ENCODE results near the gene IGFALS. TPM values are rescaled to one million over a fixed set of nuclear protein-coding genes. Genes with fewer than 3 reads are reported as not detected.

The IGFALS gene
- total RNA-seq, 4 donors from 2014 or later, result 0.27 to 10.8 (median 0.48) TPM; not detected in 1

DNA sequence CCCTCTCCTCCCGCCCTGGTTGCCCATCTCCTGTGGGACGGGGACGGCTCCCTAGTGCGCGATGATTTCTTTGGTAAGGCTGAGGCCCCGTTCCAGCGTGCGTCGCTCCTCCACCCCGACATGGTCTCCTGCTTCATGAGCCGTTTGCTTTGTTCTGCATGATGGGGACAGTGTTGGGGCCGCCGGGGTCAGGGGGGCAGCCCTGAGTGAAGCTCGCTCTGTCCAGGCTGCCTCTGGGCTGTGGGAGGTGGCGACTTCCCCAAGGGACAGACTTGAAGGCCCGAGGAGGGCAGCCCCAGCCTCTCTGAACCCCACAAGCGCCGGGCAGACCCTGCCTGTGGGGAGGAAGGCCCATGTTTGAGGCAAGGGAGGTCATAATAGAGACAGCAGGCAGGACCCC is 34.6 kb downstream of the IGFALS start:
- TF ChIP-seq EP300 (IDR thresholded peaks at IDR 0.05; ENCODE audit: low read depth), result no peak
- no peak for TF ChIP-seq POLR2AphosphoS5 (IDR thresholded peaks at IDR 0.05)
- TF ChIP-seq POLR2A (IDR thresholded peaks at IDR 0.05), result no peak
- no peak for TF ChIP-seq CTCF (IDR thresholded peaks at IDR 0.05)
- no peak overlapping the region for H3K27ac ChIP-seq
- H3K27me3 ChIP-seq, result no peaks in the 10 kb centered on the region
- peaks cover 7 to 19% (median 13%) of the 10 kb centered on the region in 4 donors for H3K4me1 ChIP-seq
- no peak for DNase-seq
- H3K4me3 ChIP-seq, result no peak overlapping the region
- intact Hi-C loops (cut with DNase I; ENCODE audit: low total_unique reads) (no loop called here), in situ Hi-C loops (cut with MboI; ENCODE audit: low pct_ligation_motif_present in 1 of 4, low pct_unique_long_range_greater_than_20kb in 1 of 4, low sequenced_read_pairs in 3 of 4) (no loop called here)
- H3K9me3 ChIP-seq, result no peaks in the 10 kb centered on the region
- WGBS, 2 donors (ENCODE audit: low coverage in 1 of 2), result 93% methylated on average over 13 of the region's 18 CpGs; no CpG with 5 or more reads in 1 of the 2 donors
- H3K36me3 ChIP-seq, result peaks cover 0 to 5% (median 0%) of the 10 kb centered on the region in 4 donors

DNA sequence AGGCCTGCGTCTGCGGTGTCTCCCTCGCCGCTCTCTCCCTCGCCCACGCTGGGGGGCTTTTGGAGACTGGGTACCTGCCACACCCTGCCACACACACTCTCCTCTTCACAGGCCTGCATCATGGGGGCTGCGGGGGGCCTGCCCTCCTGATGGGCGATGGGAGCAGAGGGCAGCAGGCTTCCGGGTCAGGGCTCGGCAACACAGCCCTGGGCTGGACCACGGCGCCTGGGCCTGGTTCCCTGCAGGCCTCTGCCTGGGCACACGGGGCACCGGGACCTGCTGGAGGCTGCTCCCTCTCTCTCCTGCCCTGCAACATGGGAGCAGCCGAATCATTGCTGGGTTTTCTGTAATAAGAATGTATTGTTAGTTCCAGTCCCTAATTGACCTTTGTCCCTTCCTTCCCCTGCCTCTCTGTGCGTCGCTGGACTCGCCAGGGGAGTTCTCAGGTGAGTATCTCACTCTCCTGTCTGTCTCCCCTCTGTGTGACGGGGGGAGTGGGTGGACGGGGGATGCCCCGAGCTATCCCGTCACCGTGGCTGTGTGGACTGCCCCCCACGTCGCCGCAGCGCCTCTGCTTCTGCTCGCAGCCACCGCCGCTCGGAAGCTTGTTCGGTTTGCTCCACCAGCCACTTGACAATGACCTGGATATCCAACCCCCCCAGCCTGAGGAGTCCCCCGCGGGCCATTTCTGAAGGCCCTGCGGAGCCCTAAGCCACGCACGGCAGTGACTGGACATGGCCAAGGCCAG is 35.6 kb downstream of the IGFALS start:
- Histone ChIP-seq H3K27me3 (no peaks in the 10 kb centered on the region), H3K27ac (peak overlapping the region; percentile 75 to 85 (median 78)), H3K36me3 (peaks cover 0 to 7% (median 1%) of the 10 kb centered on the region in 4 donors), H3K9me3 (no peaks in the 10 kb centered on the region), H3K4me1 (peaks cover 7 to 19% (median 13%) of the 10 kb centered on the region in 4 donors), H3K4me3 (peak overlapping the region in 2 of 4 donors; percentile 7 to 13)
- in situ Hi-C loops (cut with MboI; ENCODE audit: low pct_ligation_motif_present in 1 of 4, low pct_unique_long_range_greater_than_20kb in 1 of 4, low sequenced_read_pairs in 3 of 4) (no loop called here), intact Hi-C loops (cut with DNase I; ENCODE audit: low total_unique reads) (no loop called here)
- no peak for TF ChIP-seq CTCF (IDR thresholded peaks at IDR 0.05)
- TF ChIP-seq POLR2AphosphoS5 (IDR thresholded peaks at IDR 0.05), result peak in 2 of 3 donors; percentile 31 to 46
- 53 to 73% methylated on average over 6 to 37 of the region's 37 CpGs for whole genome bisulfite sequencing, 2 donors (ENCODE audit: low coverage in 1 of 2)
- DNase-seq, result peak; percentile 64

GRCh38 chr16:1754204-1754603 is 39.3 kb downstream of the IGFALS start:
- H3K27me3 ChIP-seq, result no peaks in the 10 kb centered on the region
- in situ Hi-C loops (cut with MboI; ENCODE audit: low pct_ligation_motif_present in 1 of 4, low pct_unique_long_range_greater_than_20kb in 1 of 4, low sequenced_read_pairs in 3 of 4) (no loop called here), intact Hi-C loops (cut with DNase I; ENCODE audit: low total_unique reads) (no loop called here)
- peaks cover 7 to 19% (median 13%) of the 10 kb centered on the region in 4 donors for H3K4me1 ChIP-seq
- H3K9me3 ChIP-seq, result no peaks in the 10 kb centered on the region
- DNase-seq, result no peak
- 94 to 99% methylated on average over 3 to 12 of the region's 12 CpGs for WGBS, 2 donors (ENCODE audit: low coverage in 1 of 2)
- H3K27ac ChIP-seq, result no peak overlapping the region
- peaks cover 0 to 20% (median 8%) of the 10 kb centered on the region in 4 donors for H3K36me3 ChIP-seq
- TF ChIP-seq EP300 (IDR thresholded peaks at IDR 0.05; ENCODE audit: low read depth) (no peak), POLR2AphosphoS5 (IDR thresholded peaks at IDR 0.05) (no peak), CTCF (IDR thresholded peaks at IDR 0.05) (no peak), POLR2A (IDR thresholded peaks at IDR 0.05) (no peak)
- H3K4me3 ChIP-seq, result no peak overlapping the region

GRCh38 chr16:1752853-1753252 is 40.7 kb downstream of the IGFALS start:
- in situ Hi-C loops (cut with MboI; ENCODE audit: low pct_ligation_motif_present in 1 of 4, low pct_unique_long_range_greater_than_20kb in 1 of 4, low sequenced_read_pairs in 3 of 4) (no loop called here), intact Hi-C loops (cut with DNase I; ENCODE audit: low total_unique reads) (no loop called here)
- no peak for DNase-seq
- no peak overlapping the region for H3K4me3 ChIP-seq
- H3K4me1 ChIP-seq, result peaks cover 4 to 13% (median 9%) of the 10 kb centered on the region in 4 donors
- no peak for TF ChIP-seq POLR2AphosphoS5 (IDR thresholded peaks at IDR 0.05)
- no peak for TF ChIP-seq POLR2A (IDR thresholded peaks at IDR 0.05)
- no peak for TF ChIP-seq CTCF (IDR thresholded peaks at IDR 0.05)
- no peak for TF ChIP-seq EP300 (IDR thresholded peaks at IDR 0.05; ENCODE audit: low read depth)
- H3K27ac ChIP-seq, result no peak overlapping the region
- H3K36me3 ChIP-seq, result peaks cover 0 to 23% (median 10%) of the 10 kb centered on the region in 4 donors
- WGBS, 2 donors (ENCODE audit: low coverage in 1 of 2), result 94 to 100% methylated on average over 5 to 14 of the region's 14 CpGs
- H3K9me3 ChIP-seq, result no peaks in the 10 kb centered on the region
- H3K27me3 ChIP-seq, result no peaks in the 10 kb centered on the region

Measured in transverse colon (tissue), 4 donors.